ENCODE results near the gene STK33. TPM values are rescaled to one million over a fixed set of nuclear protein-coding genes. Genes with fewer than 3 reads are reported as not detected.

The STK33 gene
- polyA plus RNA-seq, 1 donor from 2014 or later: 13.9 TPM

GRCh38 chr11:8586184-8586583 lies 7.8 kb downstream of the STK33 start:
- no peak overlapping the region for H3K9ac ChIP-seq (ENCODE audit: low read length)
- H3K36me3 ChIP-seq (ENCODE audit: insufficient read depth, low read length): no peaks in the 10 kb centered on the region
- TF ChIP-seq RAD21 (conservative IDR thresholded peaks at IDR 0.05) (no peak), SMC3 (conservative IDR thresholded peaks at IDR 0.05; ENCODE audit: poor library complexity) (no peak), TAF1 (IDR thresholded peaks at IDR 0.05; ENCODE audit: low read depth) (no peak), EZH2 (IDR thresholded peaks at IDR 0.05; ENCODE audit: borderline replicate concordance, insufficient read depth, low read length, poor library complexity, severe bottlenecking) (no peak), EP300 (conservative IDR thresholded peaks at IDR 0.05; ENCODE audit: poor library complexity, severe bottlenecking) (no peak), MXI1 (conservative IDR thresholded peaks at IDR 0.05; ENCODE audit: poor library complexity, severe bottlenecking) (no peak), POLR2AphosphoS5 (IDR thresholded peaks at IDR 0.05) (no peak)
- TF ChIP-seq, protein P1, sequence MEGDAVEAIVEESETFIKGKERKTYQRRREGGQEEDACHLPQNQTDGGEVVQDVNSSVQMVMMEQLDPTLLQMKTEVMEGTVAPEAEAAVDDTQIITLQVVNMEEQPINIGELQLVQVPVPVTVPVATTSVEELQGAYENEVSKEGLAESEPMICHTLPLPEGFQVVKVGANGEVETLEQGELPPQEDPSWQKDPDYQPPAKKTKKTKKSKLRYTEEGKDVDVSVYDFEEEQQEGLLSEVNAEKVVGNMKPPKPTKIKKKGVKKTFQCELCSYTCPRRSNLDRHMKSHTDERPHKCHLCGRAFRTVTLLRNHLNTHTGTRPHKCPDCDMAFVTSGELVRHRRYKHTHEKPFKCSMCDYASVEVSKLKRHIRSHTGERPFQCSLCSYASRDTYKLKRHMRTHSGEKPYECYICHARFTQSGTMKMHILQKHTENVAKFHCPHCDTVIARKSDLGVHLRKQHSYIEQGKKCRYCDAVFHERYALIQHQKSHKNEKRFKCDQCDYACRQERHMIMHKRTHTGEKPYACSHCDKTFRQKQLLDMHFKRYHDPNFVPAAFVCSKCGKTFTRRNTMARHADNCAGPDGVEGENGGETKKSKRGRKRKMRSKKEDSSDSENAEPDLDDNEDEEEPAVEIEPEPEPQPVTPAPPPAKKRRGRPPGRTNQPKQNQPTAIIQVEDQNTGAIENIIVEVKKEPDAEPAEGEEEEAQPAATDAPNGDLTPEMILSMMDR (IDR thresholded peaks at IDR 0.05; ENCODE audit: poor library complexity, severe bottlenecking): no peak
- TF ChIP-seq, protein P2, sequence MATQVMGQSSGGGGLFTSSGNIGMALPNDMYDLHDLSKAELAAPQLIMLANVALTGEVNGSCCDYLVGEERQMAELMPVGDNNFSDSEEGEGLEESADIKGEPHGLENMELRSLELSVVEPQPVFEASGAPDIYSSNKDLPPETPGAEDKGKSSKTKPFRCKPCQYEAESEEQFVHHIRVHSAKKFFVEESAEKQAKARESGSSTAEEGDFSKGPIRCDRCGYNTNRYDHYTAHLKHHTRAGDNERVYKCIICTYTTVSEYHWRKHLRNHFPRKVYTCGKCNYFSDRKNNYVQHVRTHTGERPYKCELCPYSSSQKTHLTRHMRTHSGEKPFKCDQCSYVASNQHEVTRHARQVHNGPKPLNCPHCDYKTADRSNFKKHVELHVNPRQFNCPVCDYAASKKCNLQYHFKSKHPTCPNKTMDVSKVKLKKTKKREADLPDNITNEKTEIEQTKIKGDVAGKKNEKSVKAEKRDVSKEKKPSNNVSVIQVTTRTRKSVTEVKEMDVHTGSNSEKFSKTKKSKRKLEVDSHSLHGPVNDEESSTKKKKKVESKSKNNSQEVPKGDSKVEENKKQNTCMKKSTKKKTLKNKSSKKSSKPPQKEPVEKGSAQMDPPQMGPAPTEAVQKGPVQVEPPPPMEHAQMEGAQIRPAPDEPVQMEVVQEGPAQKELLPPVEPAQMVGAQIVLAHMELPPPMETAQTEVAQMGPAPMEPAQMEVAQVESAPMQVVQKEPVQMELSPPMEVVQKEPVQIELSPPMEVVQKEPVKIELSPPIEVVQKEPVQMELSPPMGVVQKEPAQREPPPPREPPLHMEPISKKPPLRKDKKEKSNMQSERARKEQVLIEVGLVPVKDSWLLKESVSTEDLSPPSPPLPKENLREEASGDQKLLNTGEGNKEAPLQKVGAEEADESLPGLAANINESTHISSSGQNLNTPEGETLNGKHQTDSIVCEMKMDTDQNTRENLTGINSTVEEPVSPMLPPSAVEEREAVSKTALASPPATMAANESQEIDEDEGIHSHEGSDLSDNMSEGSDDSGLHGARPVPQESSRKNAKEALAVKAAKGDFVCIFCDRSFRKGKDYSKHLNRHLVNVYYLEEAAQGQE (IDR thresholded peaks at IDR 0.05; ENCODE audit: borderline replicate concordance): no peak
- H2AFZ ChIP-seq (ENCODE audit: low read depth, low read length): no peak overlapping the region
- no peaks in the 10 kb centered on the region for H3K9me2 ChIP-seq (ENCODE audit: insufficient read depth, low read length)
- H3F3A ChIP-seq (ENCODE audit: insufficient read depth, low read length, poor library complexity, severe bottlenecking): no peaks in the 10 kb centered on the region
- peaks cover 19% of the 10 kb centered on the region for H3K79me2 ChIP-seq (replicated peaks; ENCODE audit: insufficient read depth, low read length)
- no peaks in the 10 kb centered on the region for H4K20me1 ChIP-seq (ENCODE audit: insufficient read depth)
- no peaks in the 10 kb centered on the region for H3K9me3 ChIP-seq (ENCODE audit: low read length)
- no peak overlapping the region for H3K4me2 ChIP-seq (ENCODE audit: low read length)
- H3K27me3 ChIP-seq (ENCODE audit: insufficient read depth, low read depth, low read length): no peaks in the 10 kb centered on the region
- no peak overlapping the region for H3K4me3 ChIP-seq (ENCODE audit: low read length)
- H3K27ac ChIP-seq (ENCODE audit: low read length): no peak overlapping the region

DNA sequence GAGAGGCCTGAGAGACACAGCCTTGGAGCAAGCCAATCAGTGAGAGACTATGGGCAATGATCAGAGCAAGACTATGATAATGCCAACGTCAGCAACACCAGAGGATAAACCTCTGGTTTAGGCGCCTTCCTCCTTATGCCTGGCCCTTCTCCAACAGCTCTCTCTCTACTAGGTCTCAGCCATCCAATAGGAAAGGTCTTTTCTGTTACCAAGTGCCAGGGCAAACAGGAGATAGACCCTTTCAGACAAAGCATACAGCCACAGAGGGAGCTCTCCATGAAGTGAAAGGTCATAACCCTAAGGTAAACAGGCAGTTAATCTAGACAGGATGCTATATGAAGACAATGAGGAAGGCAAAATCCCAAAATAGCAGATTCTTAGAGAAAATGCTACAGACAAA lies 9.5 kb downstream of the STK33 start:
- Histone ChIP-seq H3K9ac (ENCODE audit: low read length) (no peak overlapping the region), H2AFZ (ENCODE audit: low read depth, low read length) (no peak overlapping the region), H4K20me1 (ENCODE audit: insufficient read depth) (no peaks in the 10 kb centered on the region), H3K4me3 (ENCODE audit: low read length) (no peak overlapping the region), H3K9me3 (ENCODE audit: low read length) (no peaks in the 10 kb centered on the region), H3K79me2 (replicated peaks; ENCODE audit: insufficient read depth, low read length) (peaks cover 12% of the 10 kb centered on the region), H3K9me2 (ENCODE audit: insufficient read depth, low read length) (no peaks in the 10 kb centered on the region), H3K27me3 (ENCODE audit: insufficient read depth, low read depth, low read length) (no peaks in the 10 kb centered on the region), H3K27ac (ENCODE audit: low read length) (no peak overlapping the region), H3K4me2 (ENCODE audit: low read length) (no peak overlapping the region), H3K36me3 (ENCODE audit: insufficient read depth, low read length) (no peaks in the 10 kb centered on the region), H3F3A (ENCODE audit: insufficient read depth, low read length, poor library complexity, severe bottlenecking) (no peaks in the 10 kb centered on the region)
- TF ChIP-seq SMC3 (conservative IDR thresholded peaks at IDR 0.05; ENCODE audit: poor library complexity) (no peak), RAD21 (conservative IDR thresholded peaks at IDR 0.05) (no peak), POLR2AphosphoS5 (IDR thresholded peaks at IDR 0.05) (no peak), TAF1 (IDR thresholded peaks at IDR 0.05; ENCODE audit: low read depth) (no peak), EZH2 (IDR thresholded peaks at IDR 0.05; ENCODE audit: borderline replicate concordance, insufficient read depth, low read length, poor library complexity, severe bottlenecking) (no peak), EP300 (conservative IDR thresholded peaks at IDR 0.05; ENCODE audit: poor library complexity, severe bottlenecking) (no peak), MXI1 (conservative IDR thresholded peaks at IDR 0.05; ENCODE audit: poor library complexity, severe bottlenecking) (no peak)
- TF ChIP-seq, protein P1 (IDR thresholded peaks at IDR 0.05; ENCODE audit: poor library complexity, severe bottlenecking): no peak
- TF ChIP-seq, protein P2 (IDR thresholded peaks at IDR 0.05; ENCODE audit: borderline replicate concordance): no peak

Data from neural cell (in vitro differentiated cells).